K562 (cell line): ENCODE measurements around the gene VAMP4. TPM values are rescaled to one million over a fixed set of nuclear protein-coding genes. Genes with fewer than 3 reads are reported as not detected.

Source experiments
- CBFA2T2 ChIP-seq: fragments of 450-650 bp; conservative IDR thresholded peaks from 2 replicates; pipeline ENCODE4 v1.6.1; 2017; ENCODE audit warnings: mild to moderate bottlenecking
- KAT2B ChIP-seq: IDR thresholded peaks from one replicate; pipeline ENCODE4 v1.6.1; 2012; ENCODE audit warnings: low read depth, mild to moderate bottlenecking, control low read depth, inconsistent platforms, low read length, moderate library complexity
- MEF2A ChIP-seq: IDR thresholded peaks from 2 replicates; pipeline ENCODE4 v1.6.1; 2011; ENCODE audit warnings: low read depth, mild to moderate bottlenecking, low read length, moderate library complexity; ENCODE audit not compliant: control insufficient read depth
- MLLT1 ChIP-seq, 2 experiments: fragments of 450-650 bp; IDR thresholded peaks; 2 replicates each; pipeline ENCODE4 v1.6.1; 2016
- THAP7 ChIP-seq: fragments of 250-450 bp; sonication (Bioruptor Pico); IDR thresholded peaks from 2 replicates; pipeline ENCODE4 v1.5.0; 2021
- ZBTB43 ChIP-seq: sonication (generic); formaldehyde crosslinking; IDR thresholded peaks from 2 replicates; pipeline ENCODE4 v1.8.0; 2023; ENCODE audit warnings: mild to moderate bottlenecking, missing genetic modification reagents
- ZNF384 ChIP-seq: IDR thresholded peaks from 2 replicates; pipeline ENCODE4 v1.6.1; 2012; ENCODE audit warnings: low read depth, low read length, improper control_type of control experiment
- ZNF407 ChIP-seq: fragments of 450-650 bp; IDR thresholded peaks from 2 replicates; pipeline ENCODE4 v1.6.1; 2016; ENCODE audit warnings: low read depth
- ZNF639 ChIP-seq, 2 experiments: fragments of 200-800 bp in 1 of 2; sonication (Bioruptor generic) in 1 of 2; sonication (generic) in 1 of 2; formaldehyde crosslinking in 1 of 2; IDR thresholded peaks in 1 of 2; conservative IDR thresholded peaks in 1 of 2; 2 replicates each; pipeline versions ENCODE4 v1.5.0 to v1.6.1; 2016 to 2020; ENCODE audit warnings: missing compliant biosample characterization in 1 of 2, missing genetic modification characterization in 1 of 2, missing genetic modification reagents in 1 of 2
- polyA plus RNA-seq, 8 experiments: library from polyadenylated mRNA; depleted of rRNA in 4 of 8; stranded (reverse) in 5 of 8; unstranded in 3 of 8; fragments of >200 nt; fragmentation: Nextera tagmentation in 2 of 8; fragmentation: Illumina TruSeq in 1 of 8; extraction: Ambion mirVana in 2 of 8; extraction: Trizol in 1 of 8; gene quantifications; 2 replicates each; pipeline versions ENCODE4 v1.2.1 to v1.2.3, GENCODE V29; 2011 to 2014; ENCODE audit warnings: inconsistent platforms in 1 of 8, missing spikeins in 1 of 8
- total RNA-seq, 7 experiments: library from RNA; depleted of rRNA in 6 of 7; stranded (reverse); fragments of >200 nt in 6 of 7; fragmentation: Illumina TruSeq in 2 of 7; extraction: Trizol in 2 of 7; gene quantifications; 2 replicates each; pipeline versions ENCODE4 v1.2.1 to v1.2.3, GENCODE V29; 2011 to 2021; ENCODE audit warnings: low replicate concordance in 1 of 7
- TF ChIP-seq, protein P1 (sequence below): fragments of 450-650 bp; IDR thresholded peaks from 2 replicates; pipeline ENCODE4 v1.6.1; 2018; ENCODE audit not compliant: partially characterized antibody

The VAMP4 gene
- total and polyA plus RNA-seq, 9 of the 15 experiments (the other 6 are each of a cell fraction or from before 2014, with no cell fraction given): 3.3 to 21.4 (median 11.9) TPM

DNA sequence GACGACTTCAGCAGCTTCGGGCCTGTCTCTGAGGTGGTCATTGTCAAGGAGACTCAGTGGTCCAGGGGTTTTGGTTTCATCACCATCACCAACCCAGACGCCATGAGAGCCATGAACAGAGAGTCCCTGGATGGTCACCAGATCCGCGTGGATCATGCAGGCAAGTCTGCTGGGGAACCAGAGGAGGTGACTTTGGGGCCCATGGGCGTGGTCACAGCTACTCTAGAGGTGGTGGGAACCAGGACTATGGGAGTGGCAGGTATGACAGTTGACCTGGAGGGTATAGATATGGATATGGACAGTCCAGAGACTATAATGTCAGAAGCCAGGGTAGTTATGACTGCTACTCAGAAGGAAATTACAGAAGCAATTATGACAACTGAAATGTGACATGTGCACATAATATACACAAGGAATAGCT is 20.3 kb upstream of the VAMP4 start (continued):
- TF ChIP-seq ZBTB43 (CRISPR knock-in tag) (no peak), ZNF639 (CRISPR knock-in tag; conservative IDR thresholded peaks at IDR 0.05 in 1 of 2, IDR thresholded peaks at IDR 0.05 in 1 of 2) (no peak), MLLT1 (IDR thresholded peaks at IDR 0.05) (no peak; a peak in 1 of 4 replicates), ZNF384 (no peak), THAP7 (no peak), ZNF407 (no peak), KAT2B (no peak), CBFA2T2 (0 out of 2 replicates have a peak, but pooled peaks have one; percentile 27), MEF2A (no peak)
- TF ChIP-seq, protein P1, sequence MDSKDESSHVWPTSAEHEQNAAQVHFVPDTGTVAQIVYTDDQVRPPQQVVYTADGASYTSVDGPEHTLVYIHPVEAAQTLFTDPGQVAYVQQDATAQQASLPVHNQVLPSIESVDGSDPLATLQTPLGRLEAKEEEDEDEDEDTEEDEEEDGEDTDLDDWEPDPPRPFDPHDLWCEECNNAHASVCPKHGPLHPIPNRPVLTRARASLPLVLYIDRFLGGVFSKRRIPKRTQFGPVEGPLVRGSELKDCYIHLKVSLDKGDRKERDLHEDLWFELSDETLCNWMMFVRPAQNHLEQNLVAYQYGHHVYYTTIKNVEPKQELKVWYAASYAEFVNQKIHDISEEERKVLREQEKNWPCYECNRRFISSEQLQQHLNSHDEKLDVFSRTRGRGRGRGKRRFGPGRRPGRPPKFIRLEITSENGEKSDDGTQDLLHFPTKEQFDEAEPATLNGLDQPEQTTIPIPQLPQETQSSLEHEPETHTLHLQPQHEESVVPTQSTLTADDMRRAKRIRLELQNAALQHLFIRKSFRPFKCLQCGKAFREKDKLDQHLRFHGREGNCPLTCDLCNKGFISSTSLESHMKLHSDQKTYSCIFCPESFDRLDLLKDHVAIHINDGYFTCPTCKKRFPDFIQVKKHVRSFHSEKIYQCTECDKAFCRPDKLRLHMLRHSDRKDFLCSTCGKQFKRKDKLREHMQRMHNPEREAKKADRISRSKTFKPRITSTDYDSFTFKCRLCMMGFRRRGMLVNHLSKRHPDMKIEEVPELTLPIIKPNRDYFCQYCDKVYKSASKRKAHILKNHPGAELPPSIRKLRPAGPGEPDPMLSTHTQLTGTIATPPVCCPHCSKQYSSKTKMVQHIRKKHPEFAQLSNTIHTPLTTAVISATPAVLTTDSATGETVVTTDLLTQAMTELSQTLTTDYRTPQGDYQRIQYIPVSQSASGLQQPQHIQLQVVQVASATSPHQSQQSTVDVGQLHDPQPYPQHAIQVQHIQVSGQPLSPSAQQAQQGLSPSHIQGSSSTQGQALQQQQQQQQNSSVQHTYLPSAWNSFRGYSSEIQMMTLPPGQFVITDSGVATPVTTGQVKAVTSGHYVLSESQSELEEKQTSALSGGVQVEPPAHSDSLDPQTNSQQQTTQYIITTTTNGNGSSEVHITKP: no peak
